ENCODE measurements around the gene JAM3.

Gene JAM3

GRCh38 chr11:134126217-134126822 lies 57.4 kb downstream of the JAM3 start:
- TF ChIP-seq MAX (IDR thresholded peaks at IDR 0.05), result no peak
- no peak for TF ChIP-seq EGR1 (IDR thresholded peaks at IDR 0.05)
- TF ChIP-seq CEBPB (IDR thresholded peaks at IDR 0.05), result no peak
- TF ChIP-seq YY1 (IDR thresholded peaks at IDR 0.05; ENCODE audit: low read depth), result no peak

DNA sequence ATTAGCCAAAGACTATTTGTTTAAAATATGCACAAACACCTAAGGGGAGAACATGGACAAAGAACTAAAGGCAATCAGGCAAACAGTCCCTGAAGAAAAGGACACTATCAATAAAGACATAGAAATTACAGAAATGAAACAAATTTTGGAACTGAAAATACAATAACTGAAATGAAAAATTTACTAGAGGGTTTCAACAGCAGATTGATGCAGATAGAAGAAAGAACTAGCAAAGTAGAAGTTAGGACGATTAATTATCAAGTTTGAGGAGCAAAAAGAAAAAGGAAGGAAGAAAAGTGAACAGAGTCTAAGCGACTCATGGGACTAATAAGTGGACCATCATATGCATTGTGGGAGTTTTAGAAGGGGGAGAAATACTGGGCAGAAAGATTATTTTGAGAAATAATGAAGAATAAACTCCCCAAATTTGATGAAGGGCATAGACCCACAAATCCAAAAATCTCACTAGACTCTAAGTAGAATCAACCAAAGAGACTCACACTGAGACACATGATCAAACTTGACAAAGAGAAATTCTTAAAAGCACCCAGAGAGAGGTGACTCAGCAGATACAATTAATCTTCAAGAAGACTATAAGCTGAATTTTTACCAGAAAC lies 62.9 kb downstream of the JAM3 start:
- TF ChIP-seq EP300 (IDR thresholded peaks at IDR 0.05; ENCODE audit: borderline replicate concordance) (no peak), TEAD4 (IDR thresholded peaks at IDR 0.05) (no peak), TAF1 (IDR thresholded peaks at IDR 0.05; ENCODE audit: low read depth) (no peak), NFIC (IDR thresholded peaks at IDR 0.05) (no peak), ZBTB7A (IDR thresholded peaks at IDR 0.05; ENCODE audit: low read depth) (no peak), YY1 (IDR thresholded peaks at IDR 0.05; ENCODE audit: low read depth) (no peak), REST (IDR thresholded peaks at IDR 0.05; ENCODE audit: low read depth) (no peak), TCF12 (IDR thresholded peaks at IDR 0.05; ENCODE audit: low read depth) (no peak), CREB1 (IDR thresholded peaks at IDR 0.05; ENCODE audit: low read depth) (no peak), MAX (IDR thresholded peaks at IDR 0.05) (no peak), FOXM1 (IDR thresholded peaks at IDR 0.05; ENCODE audit: borderline replicate concordance, low read depth) (no peak)
- TF ChIP-seq, protein P1, sequence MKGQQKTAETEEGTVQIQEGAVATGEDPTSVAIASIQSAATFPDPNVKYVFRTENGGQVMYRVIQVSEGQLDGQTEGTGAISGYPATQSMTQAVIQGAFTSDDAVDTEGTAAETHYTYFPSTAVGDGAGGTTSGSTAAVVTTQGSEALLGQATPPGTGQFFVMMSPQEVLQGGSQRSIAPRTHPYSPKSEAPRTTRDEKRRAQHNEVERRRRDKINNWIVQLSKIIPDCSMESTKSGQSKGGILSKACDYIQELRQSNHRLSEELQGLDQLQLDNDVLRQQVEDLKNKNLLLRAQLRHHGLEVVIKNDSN (IDR thresholded peaks at IDR 0.05), result no peak

DNA sequence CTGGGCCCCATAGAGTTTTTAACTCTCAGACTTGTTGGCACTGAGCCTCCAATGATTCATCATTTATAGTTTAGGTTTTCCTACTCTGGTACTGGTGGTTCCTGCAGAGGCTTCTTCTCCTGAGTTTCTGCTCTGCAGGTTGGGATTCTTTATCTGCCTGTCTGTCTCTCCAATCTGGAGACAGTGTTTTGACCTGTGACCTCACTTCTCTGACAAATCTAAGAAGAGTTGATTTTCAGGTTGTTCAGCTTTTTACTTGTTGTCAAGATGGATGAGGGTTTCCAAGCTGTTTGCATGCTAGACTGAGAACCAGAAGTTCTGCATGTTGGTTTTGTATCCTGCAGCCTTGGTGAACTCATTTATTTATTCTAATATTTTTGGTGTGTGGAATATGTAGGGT lies 63.9 kb downstream of the JAM3 start:
- TF ChIP-seq CREB1 (IDR thresholded peaks at IDR 0.05; ENCODE audit: low read depth), result no peak

GRCh38 chr11:134134167-134134566 lies 65.3 kb downstream of the JAM3 start:
- TF ChIP-seq TAF1 (IDR thresholded peaks at IDR 0.05; ENCODE audit: low read depth), result no peak
- TF ChIP-seq FOXM1 (IDR thresholded peaks at IDR 0.05; ENCODE audit: borderline replicate concordance, low read depth), result no peak
- TF ChIP-seq MAX (IDR thresholded peaks at IDR 0.05), result no peak
- TF ChIP-seq CEBPB (IDR thresholded peaks at IDR 0.05), result no peak
- no peak for TF ChIP-seq ZBTB7A (IDR thresholded peaks at IDR 0.05; ENCODE audit: low read depth)
- no peak for TF ChIP-seq TCF12 (IDR thresholded peaks at IDR 0.05; ENCODE audit: low read depth)

- TF ChIP-seq, protein P1 (IDR thresholded peaks at IDR 0.05), result no peak
- TF ChIP-seq EP300 (IDR thresholded peaks at IDR 0.05; ENCODE audit: borderline replicate concordance) (no peak), YY1 (IDR thresholded peaks at IDR 0.05; ENCODE audit: low read depth) (no peak)
Measured at GRCh38 chr11:134138376-134138775, 69.5 kb downstream of the JAM3 start.

GRCh38 chr11:134139303-134139872 lies 70.5 kb downstream of the JAM3 start:
- TF ChIP-seq, protein P1 (IDR thresholded peaks at IDR 0.05), result no peak
- no peak for TF ChIP-seq RAD21 (IDR thresholded peaks at IDR 0.05; ENCODE audit: low read depth)
- no peak for TF ChIP-seq REST (IDR thresholded peaks at IDR 0.05; ENCODE audit: low read depth)
- TF ChIP-seq YY1 (IDR thresholded peaks at IDR 0.05; ENCODE audit: low read depth), result no peak
- TF ChIP-seq TAF1 (IDR thresholded peaks at IDR 0.05; ENCODE audit: low read depth), result no peak
- no peak for TF ChIP-seq EGR1 (IDR thresholded peaks at IDR 0.05)
- TF ChIP-seq NFIC (IDR thresholded peaks at IDR 0.05), result no peak
- TF ChIP-seq FOXM1 (IDR thresholded peaks at IDR 0.05; ENCODE audit: borderline replicate concordance, low read depth), result no peak
- TF ChIP-seq CREB1 (IDR thresholded peaks at IDR 0.05; ENCODE audit: low read depth), result no peak
- no peak for TF ChIP-seq TCF12 (IDR thresholded peaks at IDR 0.05; ENCODE audit: low read depth)
- no peak for TF ChIP-seq MAX (IDR thresholded peaks at IDR 0.05)
- no peak for TF ChIP-seq ZBTB7A (IDR thresholded peaks at IDR 0.05; ENCODE audit: low read depth)
- TF ChIP-seq TEAD4 (IDR thresholded peaks at IDR 0.05), result no peak
- no peak for TF ChIP-seq CEBPB (IDR thresholded peaks at IDR 0.05)
- TF ChIP-seq EP300 (IDR thresholded peaks at IDR 0.05; ENCODE audit: borderline replicate concordance), result no peak
